Nephron (organoid): ENCODE results near the gene MAP1S.
A peak's percentile ranks its signal among the peaks of the same experiment; 100 is the strongest.

Source experiments
- H3K27ac Mint-ChIP-seq, 3 experiments: 2 replicates each; pipeline ENCODE4 v1.8.0; 2020; ENCODE audit warnings: mixed read lengths in 3 of 3, mild to moderate bottlenecking in 2 of 3, moderate library complexity in 1 of 3
- H3K27me3 Mint-ChIP-seq: 2 replicates; pipeline ENCODE4 v1.8.0; 2021; ENCODE audit warnings: low read depth, mild to moderate bottlenecking, moderate library complexity, mixed read lengths
- H3K36me3 Mint-ChIP-seq: 2 replicates; pipeline ENCODE4 v1.8.0; 2020; ENCODE audit warnings: low read depth, mixed read lengths
- H3K4me1 Mint-ChIP-seq: 2 replicates; pipeline ENCODE4 v1.8.0; 2020; ENCODE audit warnings: mixed read lengths
- H3K4me3 Mint-ChIP-seq, 3 experiments: 2 replicates each; pipeline ENCODE4 v1.8.0; 2020; ENCODE audit warnings: mild to moderate bottlenecking in 3 of 3, mixed read lengths in 3 of 3, moderate library complexity in 2 of 3
- H3K9me3 Mint-ChIP-seq: 2 replicates; pipeline ENCODE4 v1.8.0; 2020; ENCODE audit warnings: mixed read lengths
- CTCF ChIP-seq, 3 experiments: fragments of 200-600 bp; sonication (generic); IDR thresholded peaks; one replicate each; pipeline ENCODE4 v1.5.0; 2021; ENCODE audit warnings: antibody characterized with exemption in 3 of 3; ENCODE audit not compliant: unreplicated experiment in 3 of 3

The MAP1S gene

GRCh38 chr19:17706750-17707181, 12.5 kb upstream of the MAP1S start:
- Mint-ChIP-seq H3K27ac (no peak overlapping the region), H3K4me3 (no peak overlapping the region)

GRCh38 chr19:17711851-17712250, 7.4 kb upstream of the MAP1S start:
- Mint-ChIP-seq H3K4me3 (no peak overlapping the region), H3K27ac (no peak overlapping the region), H3K4me1 (no peaks in the 10 kb centered on the region), H3K27me3 (peaks cover 8% of the 10 kb centered on the region), H3K36me3 (no peaks in the 10 kb centered on the region), H3K9me3 (no peaks in the 10 kb centered on the region)
- TF ChIP-seq CTCF (IDR thresholded peaks at IDR 0.05; ENCODE audit: unreplicated experiment in 3 of 3) = no peak

More at GRCh38 chr19:17706750-17707181, 12.5 kb upstream of the MAP1S start:
- H3K4me1 Mint-ChIP-seq = no peaks in the 10 kb centered on the region
- peaks cover 14% of the 10 kb centered on the region for H3K27me3 Mint-ChIP-seq
- no peak for TF ChIP-seq CTCF (IDR thresholded peaks at IDR 0.05; ENCODE audit: unreplicated experiment in 3 of 3)
- no peaks in the 10 kb centered on the region for H3K9me3 Mint-ChIP-seq
- H3K36me3 Mint-ChIP-seq = no peaks in the 10 kb centered on the region

GRCh38 chr19:17716309-17716929, 2.9 kb upstream of the MAP1S start:
- Mint-ChIP-seq H3K27ac (no peak overlapping the region), H3K36me3 (peaks cover 5% of the 10 kb centered on the region), H3K27me3 (peaks cover 5% of the 10 kb centered on the region), H3K4me3 (peak overlapping the region; percentile 38 to 82 (median 73)), H3K4me1 (peaks cover 28% of the 10 kb centered on the region), H3K9me3 (no peaks in the 10 kb centered on the region)
- TF ChIP-seq CTCF (IDR thresholded peaks at IDR 0.05; ENCODE audit: unreplicated experiment in 3 of 3) = no peak

GRCh38 chr19:17718550-17718946, 732 bp upstream of the MAP1S start:
- no peaks in the 10 kb centered on the region for H3K27me3 Mint-ChIP-seq
- H3K4me1 Mint-ChIP-seq = peaks cover 31% of the 10 kb centered on the region
- H3K9me3 Mint-ChIP-seq = no peaks in the 10 kb centered on the region
- peak overlapping the region; percentile 87 to 95 (median 91) for H3K4me3 Mint-ChIP-seq
- no peak for TF ChIP-seq CTCF (IDR thresholded peaks at IDR 0.05; ENCODE audit: unreplicated experiment in 3 of 3)
- peak overlapping the region; percentile 36 to 84 (median 77) for H3K27ac Mint-ChIP-seq
- peaks cover 7% of the 10 kb centered on the region for H3K36me3 Mint-ChIP-seq

GRCh38 chr19:17719730-17720400, 585 bp downstream of the MAP1S start:
- Mint-ChIP-seq H3K4me3 (peak overlapping the region; percentile 83 to 93 (median 92)), H3K4me1 (peaks cover 35% of the 10 kb centered on the region), H3K36me3 (peaks cover 17% of the 10 kb centered on the region), H3K27ac (peak overlapping the region in 1 of 3 experiments; percentile 51), H3K9me3 (no peaks in the 10 kb centered on the region), H3K27me3 (no peaks in the 10 kb centered on the region)
- no peak for TF ChIP-seq CTCF (IDR thresholded peaks at IDR 0.05; ENCODE audit: unreplicated experiment in 3 of 3)
